Activated CD4-positive, CD25-positive, alpha-beta regulatory T cell treated with anti-CD3 and anti-CD28 coated beads, Interleukin-2, amount 50 U/mL, for 16 hours (primary cell): ENCODE data around the gene NF2.
"Not testable (repeated sequence)": the region's sequence is repeated elsewhere in the genome, so short reads cannot be mapped to it uniquely, and the experiment has no call there.

ENCODE experiments used
- DNase-seq: peaks from one replicate; pipeline ENCODE4 v3.0.0-alpha.2; 2020; ENCODE audit warnings: low read depth, low spot score

The NF2 gene

GRCh38 chr22:29596408-29596807 is 7.0 kb upstream of the NF2 start:
- no peak for DNase-seq

GRCh38 chr22:29597871-29598683 is 5.4 kb upstream of the NF2 start:
- not testable (repeated sequence) for DNase-seq

GRCh38 chr22:29598684-29599020 is 4.8 kb upstream of the NF2 start:
- DNase-seq, result no peak

GRCh38 chr22:29604076-29604360 is 585 bp downstream of the NF2 start:
- no peak for DNase-seq

GRCh38 chr22:29605527-29605850 is 2.1 kb downstream of the NF2 start:
- no peak for DNase-seq

- no peak for DNase-seq
These were observed 2.9 kb downstream of the NF2 start for GRCh38 chr22:29606320-29606719.

- DNase-seq, result no peak
These were observed 4.0 kb downstream of the NF2 start for GRCh38 chr22:29607426-29607825.

- no peak for DNase-seq
These were observed 5.7 kb downstream of the NF2 start for GRCh38 chr22:29609139-29609538.

- DNase-seq, result no peak
These were observed 7.3 kb downstream of the NF2 start for GRCh38 chr22:29610780-29611179.

- DNase-seq, result no peak
These were observed 12.4 kb downstream of the NF2 start for GRCh38 chr22:29615705-29616327.

- DNase-seq, result no peak
These were observed 14.6 kb downstream of the NF2 start for GRCh38 chr22:29617922-29618629.

- no peak for DNase-seq
These were observed 18.5 kb downstream of the NF2 start for GRCh38 chr22:29621761-29622526.

GRCh38 chr22:29623059-29623458 is 19.6 kb downstream of the NF2 start:
- DNase-seq, result no peak

GRCh38 chr22:29623553-29624169 is 20.2 kb downstream of the NF2 start:
- no peak for DNase-seq

- DNase-seq, result no peak
These were observed 21.8 kb downstream of the NF2 start for GRCh38 chr22:29625090-29625825.

- no peak for DNase-seq
These were observed 23.2 kb downstream of the NF2 start for GRCh38 chr22:29626497-29627195.

- no peak for DNase-seq
These were observed 23.7 kb downstream of the NF2 start for GRCh38 chr22:29627196-29627535.

GRCh38 chr22:29628996-29629902 is 25.8 kb downstream of the NF2 start:
- no peak for DNase-seq

- no peak for DNase-seq
These were observed 26.6 kb downstream of the NF2 start for GRCh38 chr22:29629903-29630516.
